HG02981 (cell line): ENCODE results near the gene SBF2.

Experiments used
- ATAC-seq: cut with Tn5 transposase; IDR thresholded peaks from one replicate; pipeline ENCODE4 v1.9.1; 2021; ENCODE audit warnings: mild to moderate bottlenecking, moderate library complexity; ENCODE audit not compliant: unreplicated experiment

The SBF2 gene

GRCh38 chr11:10293423-10294289, at the start of gene SBF2:
TSS of gene SBF2 (minus strand) at chr11:10294219. CDS start at chr11:10294069, 150 bp downstream.
- no peak for ATAC-seq

- no peak for ATAC-seq
Measured at GRCh38 chr11:10338287-10338686, 44.3 kb upstream of the SBF2 start.

- no peak for ATAC-seq
Measured at GRCh38 chr11:10333490-10333889, 39.5 kb upstream of the SBF2 start.

GRCh38 chr11:10331548-10332289, 37.7 kb upstream of the SBF2 start:
- no peak for ATAC-seq

- ATAC-seq = no peak
Measured at GRCh38 chr11:10329935-10330334, 35.9 kb upstream of the SBF2 start.

- no peak for ATAC-seq
Measured at GRCh38 chr11:10329356-10329755, 35.3 kb upstream of the SBF2 start.

- ATAC-seq = no peak
Measured at GRCh38 chr11:10328314-10329098, 34.5 kb upstream of the SBF2 start.

- ATAC-seq = no peak
Measured at GRCh38 chr11:10327254-10327653, 33.2 kb upstream of the SBF2 start.

- no peak for ATAC-seq
Measured at GRCh38 chr11:10326012-10326964, 32.3 kb upstream of the SBF2 start.

GRCh38 chr11:10325277-10326011, 31.4 kb upstream of the SBF2 start:
- no peak for ATAC-seq

GRCh38 chr11:10324474-10324873, 30.5 kb upstream of the SBF2 start:
- no peak for ATAC-seq

GRCh38 chr11:10323793-10324170, 29.8 kb upstream of the SBF2 start:
- no peak for ATAC-seq

- ATAC-seq = no peak
Measured at GRCh38 chr11:10322830-10323792, 29.1 kb upstream of the SBF2 start.

- ATAC-seq = no peak
Measured at GRCh38 chr11:10322401-10322800, 28.4 kb upstream of the SBF2 start.

- ATAC-seq = no peak
Measured at GRCh38 chr11:10320736-10321465, 26.9 kb upstream of the SBF2 start.

GRCh38 chr11:10319702-10320558, 25.9 kb upstream of the SBF2 start:
- no peak for ATAC-seq

GRCh38 chr11:10318527-10318802, 24.4 kb upstream of the SBF2 start:
- no peak for ATAC-seq
